ENCODE data around the gene SH3BP2. TPM values are rescaled to one million over a fixed set of nuclear protein-coding genes. Genes with fewer than 3 reads are reported as not detected.

The SH3BP2 gene
- total RNA-seq, 1 donor from 2014 or later, result 43.2 TPM

GRCh38 chr4:2809610-2810180 is 16.8 kb downstream of the SH3BP2 start:
- no peaks in the 10 kb centered on the region for H3K9me3 Mint-ChIP-seq
- H3K36me3 Mint-ChIP-seq (ENCODE audit: low read depth), result peaks cover 2% of the 10 kb centered on the region
- no peaks in the 10 kb centered on the region for H3K27me3 Mint-ChIP-seq
- no peak for ATAC-seq (ENCODE audit: low read depth)
- no peak overlapping the region for H3K4me3 Mint-ChIP-seq
- no peak for TF ChIP-seq CTCF (IDR thresholded peaks at IDR 0.05)
- intact Hi-C loops (cut with micrococcal nuclease), result no loop called here
- POLR2A ChIA-PET, result interaction anchor here (1.0 to 4.1 kb wide), 3 partner anchors 9 to 22 kb away, joined by 3 to 15 read pairs (median 5); no protein-coding TSS in a partner anchor
- H3K4me1 Mint-ChIP-seq, result peaks cover 90% of the 10 kb centered on the region
- CTCF ChIA-PET, result no interaction called here
- DNase-seq, result no peak
- no peak overlapping the region for H3K27ac Mint-ChIP-seq

GRCh38 chr4:2810388-2810787 is 17.5 kb downstream of the SH3BP2 start:
- Mint-ChIP-seq H3K4me3 (no peak overlapping the region), H3K4me1 (peaks cover 89% of the 10 kb centered on the region), H3K36me3 (ENCODE audit: low read depth) (peaks cover 2% of the 10 kb centered on the region), H3K27ac (no peak overlapping the region), H3K27me3 (no peaks in the 10 kb centered on the region), H3K9me3 (no peaks in the 10 kb centered on the region)
- DNase-seq (no peak), ATAC-seq (ENCODE audit: low read depth) (no peak)
- ChIA-PET CTCF (no interaction called here), POLR2A (interaction anchor here (1.9 to 6.4 kb wide), 2 partner anchors 10 to 35 kb away, joined by 8 to 56 read pairs; no protein-coding TSS in a partner anchor)
- TF ChIP-seq CTCF (IDR thresholded peaks at IDR 0.05), result no peak
- intact Hi-C loops (cut with micrococcal nuclease), result no loop called here

GRCh38 chr4:2811830-2812611 is 19.1 kb downstream of the SH3BP2 start:
- peak; percentile 65 for DNase-seq
- Mint-ChIP-seq H3K4me1 (peaks cover 89% of the 10 kb centered on the region), H3K4me3 (peak overlapping the region; percentile 85), H3K36me3 (ENCODE audit: low read depth) (peaks cover 2% of the 10 kb centered on the region), H3K27me3 (no peaks in the 10 kb centered on the region), H3K27ac (peak overlapping the region; percentile 96), H3K9me3 (no peaks in the 10 kb centered on the region)
- ChIA-PET CTCF (interaction anchor here (1.2 to 1.4 kb wide), 3 partner anchors 14 to 26 kb away, joined by 3 to 5 read pairs (median 4); no protein-coding TSS in a partner anchor), POLR2A (interaction anchor here (0.6 to 6.4 kb wide), 14 partner anchors 9 to 233 kb away, joined by 3 to 56 read pairs (median 6); no protein-coding TSS in a partner anchor)
- peak; percentile 80 for ATAC-seq (ENCODE audit: low read depth)
- intact Hi-C loops (cut with micrococcal nuclease), result loop anchor here (1.0 kb wide), 2 partner anchors 23 to 26 kb away; no protein-coding TSS in a partner anchor
- TF ChIP-seq CTCF (IDR thresholded peaks at IDR 0.05), result no peak

- Mint-ChIP-seq H3K9me3 (no peaks in the 10 kb centered on the region), H3K4me3 (peak overlapping the region; percentile 85), H3K27ac (peak overlapping the region; percentile 96), H3K4me1 (peaks cover 88% of the 10 kb centered on the region), H3K36me3 (ENCODE audit: low read depth) (peaks cover 2% of the 10 kb centered on the region), H3K27me3 (no peaks in the 10 kb centered on the region)
- CTCF ChIA-PET, result interaction anchor here (1.0 to 1.4 kb wide), 5 partner anchors 15 to 49 kb away, joined by 3 to 5 read pairs (median 3); no protein-coding TSS in a partner anchor
- DNase-seq (no peak), ATAC-seq (ENCODE audit: low read depth) (peak; percentile 1)
- POLR2A ChIA-PET, result interaction anchor here (0.7 to 6.4 kb wide), 14 partner anchors 8 to 116 kb away, joined by 3 to 56 read pairs (median 5); no protein-coding TSS in a partner anchor
- intact Hi-C loops (cut with micrococcal nuclease), result loop anchor here (1.0 kb wide), 2 partner anchors 23 to 26 kb away; no protein-coding TSS in a partner anchor
- no peak for TF ChIP-seq CTCF (IDR thresholded peaks at IDR 0.05)
Measured at GRCh38 chr4:2812612-2813354, 19.9 kb downstream of the SH3BP2 start.

Measured in activated B cell treated with CpG ODN at 0.5 μM for 24 hours (primary cell).